Measurements from ENCODE around the gene ZNF609.

The ZNF609 gene

GRCh38 chr15:64730151-64730550, 269.8 kb downstream of the ZNF609 start:
- ChIA-PET POLR2A (no interaction called here), CTCF (interaction anchor here (0.7 to 18.0 kb wide), 23 partner anchors 10 to 342 kb away, joined by 3 to 300 read pairs (median 5); no protein-coding TSS in a partner anchor)

GRCh38 chr15:64731012-64731804, 270.8 kb downstream of the ZNF609 start:
- TF ChIP-seq CTCF (IDR thresholded peaks at IDR 0.05; ENCODE audit: control extremely low read depth, extremely low read depth, low read depth, missing control alignments): peak; percentile 86
- peak; percentile 80 for DNase-seq (ENCODE audit: extremely low spot score)
- POLR2A ChIA-PET: interaction anchor here (0.6 kb wide), 1 partner anchor 573 kb away, joined by 3 read pairs; the partner anchor contains the start of gene RNU5B-1

More at GRCh38 chr15:64730151-64730550, 269.8 kb downstream of the ZNF609 start:
- no peak for TF ChIP-seq CTCF (IDR thresholded peaks at IDR 0.05; ENCODE audit: control extremely low read depth, extremely low read depth, low read depth, missing control alignments)
- no peak for DNase-seq (ENCODE audit: extremely low spot score)

DNA sequence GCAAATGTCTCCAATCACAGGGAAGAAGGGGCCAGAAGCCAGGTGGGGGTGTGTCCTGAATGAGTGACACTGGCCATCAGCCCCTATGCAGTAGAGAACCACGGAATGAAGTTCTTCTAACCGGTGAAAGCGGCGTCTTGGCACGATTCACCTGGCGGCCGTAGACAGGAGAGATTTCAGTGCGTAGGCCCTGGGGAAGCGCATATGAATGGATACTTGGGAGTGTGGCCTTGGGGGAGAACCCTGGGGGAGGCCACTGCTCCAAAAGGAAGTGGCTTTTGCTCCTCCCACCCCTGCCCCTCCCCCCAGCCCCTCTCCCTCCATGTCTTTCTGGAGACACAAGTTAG, 271.4 kb downstream of the ZNF609 start:
- POLR2A ChIA-PET: no interaction called here
- no peak for TF ChIP-seq CTCF (IDR thresholded peaks at IDR 0.05; ENCODE audit: control extremely low read depth, extremely low read depth, low read depth, missing control alignments)
- no peak for DNase-seq (ENCODE audit: extremely low spot score)
- CTCF ChIA-PET: interaction anchor here (1.0 to 18.0 kb wide), 26 partner anchors 10 to 653 kb away, joined by 3 to 300 read pairs (median 4); partner anchors contain the start of gene PARP16

More at GRCh38 chr15:64731012-64731804, 270.8 kb downstream of the ZNF609 start:
- CTCF ChIA-PET: interaction anchor here (0.7 to 18.0 kb wide), 35 partner anchors 11 to 654 kb away, joined by 3 to 300 read pairs (median 4); partner anchors contain the start of gene PARP16

DNA sequence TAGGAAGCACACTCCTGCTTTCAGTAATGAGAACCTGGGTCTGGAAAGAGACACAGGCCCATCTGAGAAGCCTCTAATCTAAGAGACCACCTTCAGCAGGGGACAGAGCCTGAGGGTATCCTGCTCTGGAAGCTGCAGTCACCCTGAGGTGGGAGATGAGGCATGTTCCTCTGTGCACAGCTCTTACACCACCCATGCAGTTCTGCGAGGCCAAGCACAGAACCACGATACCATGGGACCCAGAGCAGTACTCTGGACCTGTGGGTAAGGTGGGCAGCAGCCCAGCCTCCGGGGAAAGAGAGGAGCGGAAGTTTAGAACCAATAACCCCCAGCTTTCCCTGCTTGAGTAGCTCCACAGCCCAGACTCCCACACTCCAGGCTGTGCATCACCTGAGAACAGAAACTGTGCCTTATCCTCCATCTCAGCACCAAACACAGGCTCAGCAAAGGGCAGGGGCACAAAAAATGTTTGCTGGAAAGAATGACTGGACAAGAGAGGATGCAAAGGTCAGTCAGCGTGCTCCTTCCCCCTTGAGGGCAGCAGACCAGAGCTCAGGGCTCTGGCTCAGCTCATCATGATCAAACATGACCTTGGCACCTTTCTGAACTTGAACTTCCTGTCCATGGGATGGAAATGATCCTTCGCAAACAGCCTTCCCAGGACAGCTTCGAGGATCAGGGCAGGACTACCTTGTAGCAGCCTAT, 271.9 kb downstream of the ZNF609 start:
- TF ChIP-seq CTCF (IDR thresholded peaks at IDR 0.05; ENCODE audit: control extremely low read depth, extremely low read depth, low read depth, missing control alignments): no peak
- POLR2A ChIA-PET: no interaction called here
- CTCF ChIA-PET: interaction anchor here (0.6 to 18.0 kb wide), 24 partner anchors 10 to 346 kb away, joined by 3 to 300 read pairs (median 4); no protein-coding TSS in a partner anchor
- DNase-seq (ENCODE audit: extremely low spot score): no peak

Data from GM10248 (cell line).